NCI-H1048 (cell line): ENCODE data around the gene NTM.

Experiments
- DNase-seq: peaks from one replicate; lab custom pipeline; 2025; lab: John Stamatoyannopoulos, UW

The NTM gene

DNA sequence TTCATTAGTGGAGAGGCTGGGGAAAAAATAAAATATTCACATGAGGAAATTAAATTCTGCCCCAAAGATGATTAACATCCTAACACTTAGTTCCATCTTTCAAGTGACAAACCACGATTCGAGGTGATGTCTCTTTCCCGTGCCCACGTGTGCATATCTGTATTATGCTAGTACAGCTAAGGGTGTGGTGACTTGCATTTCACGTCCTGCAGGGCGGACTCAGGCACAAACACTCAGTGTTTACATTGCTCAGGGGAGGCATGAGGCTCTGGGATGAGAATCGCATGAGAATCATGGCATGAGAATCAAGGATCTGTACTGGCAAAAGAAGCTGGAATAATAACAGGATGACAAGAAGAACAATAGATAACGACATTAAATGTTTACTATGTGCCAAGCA is 179.4 kb downstream of the NTM start:
- no peak for DNase-seq

DNA sequence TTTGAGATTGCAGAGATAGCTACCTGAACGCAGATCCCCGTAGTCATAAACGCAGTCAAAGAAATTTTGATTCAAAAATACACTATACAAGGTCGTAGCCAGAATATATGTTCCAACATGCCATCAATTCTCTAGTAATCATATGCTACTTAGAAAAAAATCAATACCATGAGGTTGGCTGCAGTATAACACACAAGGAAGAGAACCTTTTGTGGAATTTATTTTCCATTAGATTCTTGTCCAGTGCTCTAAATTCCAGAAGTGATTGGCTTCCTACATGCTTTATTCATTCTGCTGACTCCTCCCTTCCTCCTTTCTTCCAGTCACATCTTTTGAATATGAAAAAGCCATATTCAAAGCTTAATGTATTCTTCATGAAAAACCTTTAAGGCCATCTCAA is 189.9 kb downstream of the NTM start:
- DNase-seq, result no peak

DNA sequence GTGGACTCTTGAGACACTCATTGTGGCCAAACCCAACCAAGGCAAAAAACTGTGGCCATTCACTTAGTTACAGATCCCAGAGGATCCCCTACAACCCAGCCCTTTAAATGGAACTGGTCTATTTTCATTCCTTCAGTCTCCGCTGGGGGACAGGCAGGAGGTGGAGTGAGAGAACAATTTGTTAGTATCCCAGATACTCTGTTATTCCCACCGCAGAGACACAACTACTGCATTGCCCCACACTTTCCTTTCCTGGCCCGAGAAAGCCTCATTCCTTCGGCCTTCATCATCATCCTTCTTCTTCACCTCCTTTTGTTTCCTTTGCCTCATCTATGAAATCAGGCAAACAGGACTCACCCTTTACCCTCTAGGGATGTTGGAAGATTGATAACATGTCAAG is 191.1 kb downstream of the NTM start:
- no peak for DNase-seq

DNA sequence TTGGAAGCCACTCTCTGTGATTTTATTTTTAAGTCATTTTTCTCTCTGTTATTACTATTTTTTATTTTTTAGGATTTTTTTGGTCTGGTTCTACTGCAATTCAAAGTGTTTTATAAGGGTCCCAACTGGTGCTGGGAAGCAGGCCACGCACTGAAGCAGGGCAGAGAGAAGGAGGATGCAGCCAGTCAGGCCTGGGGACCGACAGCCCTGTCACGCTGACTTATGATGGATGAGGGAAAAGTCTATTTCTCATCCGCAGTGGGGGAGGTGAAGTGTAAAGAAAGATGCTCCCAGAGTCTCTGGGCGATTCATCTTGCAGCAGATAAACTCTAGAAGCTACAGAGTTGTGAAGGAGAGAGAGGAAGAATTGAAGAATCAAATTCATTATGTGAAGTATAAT is 191.6 kb downstream of the NTM start:
- no peak for DNase-seq

DNA sequence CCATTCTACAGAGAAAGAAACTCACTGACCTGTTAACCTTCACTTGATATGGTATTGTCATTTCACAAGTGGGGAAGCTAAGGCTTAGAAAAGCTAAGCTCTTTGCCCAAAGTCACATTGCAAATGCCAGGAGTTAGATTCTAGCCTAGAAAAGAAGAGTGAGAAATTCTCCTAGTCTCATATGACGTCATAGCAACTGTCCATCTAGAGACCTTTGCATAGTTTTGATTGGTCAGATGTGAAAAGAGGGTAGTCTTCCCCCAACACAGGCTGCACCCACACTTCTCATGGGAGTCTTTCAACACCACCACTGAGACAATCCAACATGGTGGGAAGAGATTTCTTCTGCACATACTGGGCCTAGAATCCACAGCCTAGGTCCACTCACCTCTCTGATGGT is 197.9 kb downstream of the NTM start:
- DNase-seq, result no peak

DNA sequence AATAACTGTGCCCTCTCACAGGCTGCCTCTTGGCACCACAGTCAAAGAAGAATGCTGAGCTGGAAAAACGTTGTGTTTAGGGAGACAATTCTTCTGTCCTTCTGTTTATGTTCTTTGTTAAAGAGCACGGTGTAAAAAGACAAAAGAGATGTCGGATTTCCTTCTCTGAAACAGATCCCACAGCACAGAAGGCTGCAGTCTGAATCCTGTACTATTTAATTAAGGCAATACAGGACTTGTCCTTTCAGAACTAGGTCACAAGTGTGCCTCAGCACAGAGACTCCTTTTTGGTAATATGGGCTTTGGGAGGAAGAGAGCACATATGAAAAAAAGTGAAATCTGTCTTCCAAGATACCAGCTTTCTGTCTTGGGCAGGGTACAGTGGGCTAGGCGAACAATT is 201.2 kb downstream of the NTM start:
- no peak for DNase-seq

DNA sequence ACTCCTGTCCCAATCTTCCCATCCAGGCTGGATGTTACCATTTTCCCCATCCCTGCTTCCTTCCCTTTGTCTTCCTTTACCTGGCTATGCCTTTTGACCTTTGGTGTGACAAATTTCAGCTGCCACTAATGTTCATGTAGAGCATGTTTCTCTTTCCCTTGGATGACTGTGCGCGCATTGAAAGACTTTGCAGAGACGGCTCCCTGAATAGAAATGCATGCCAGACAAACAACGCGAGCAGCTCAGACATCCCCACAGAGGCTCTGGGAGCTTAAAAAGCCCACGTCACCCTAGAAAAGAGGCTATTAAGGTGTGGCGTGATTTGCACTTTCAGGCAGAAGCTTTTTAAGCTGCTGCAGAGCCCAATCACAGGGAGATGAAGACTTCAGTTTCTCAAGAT is 202.0 kb downstream of the NTM start:
- no peak for DNase-seq

DNA sequence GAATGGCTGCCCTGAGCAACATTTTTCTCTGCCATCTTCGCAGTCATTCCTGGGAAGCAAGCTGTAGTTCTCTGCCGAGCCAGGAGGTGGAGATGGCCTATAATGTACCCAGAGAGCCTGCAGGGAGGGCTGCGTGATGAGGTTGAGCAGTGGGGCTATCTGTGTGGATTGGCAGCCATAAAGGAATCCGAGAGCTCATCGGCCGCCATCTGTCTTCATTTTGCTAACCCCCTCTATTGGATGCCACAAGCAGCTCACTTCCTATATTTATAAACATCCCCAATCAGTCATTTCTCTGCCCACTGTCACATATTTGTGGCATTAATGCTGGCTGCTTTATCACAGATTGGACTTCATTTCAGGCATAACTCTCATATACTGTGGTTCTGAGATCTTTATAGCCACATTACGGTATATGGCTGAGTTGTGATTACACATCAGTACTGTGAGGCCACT is 209.5 kb downstream of the NTM start:
- no peak for DNase-seq

DNA sequence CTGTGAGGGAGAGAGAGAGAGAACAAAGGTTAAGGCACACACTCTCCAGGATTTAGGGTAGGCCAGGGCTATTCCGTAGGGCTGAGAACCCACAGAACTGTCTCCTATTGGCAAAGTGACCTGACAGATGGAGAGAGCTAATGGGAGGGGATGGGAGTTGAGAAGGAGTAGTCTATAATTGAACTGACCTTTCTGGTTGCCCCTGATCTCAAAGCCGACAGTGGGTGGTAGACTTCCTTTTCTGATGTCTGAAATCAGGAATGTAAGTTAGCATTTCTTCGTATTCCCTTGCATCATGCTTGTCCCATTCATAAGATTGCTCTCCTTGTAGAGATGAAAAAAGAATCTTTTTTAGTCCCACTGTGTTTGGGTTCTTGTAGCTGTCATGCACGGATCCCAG is 210.1 kb downstream of the NTM start:
- DNase-seq, result no peak

DNA sequence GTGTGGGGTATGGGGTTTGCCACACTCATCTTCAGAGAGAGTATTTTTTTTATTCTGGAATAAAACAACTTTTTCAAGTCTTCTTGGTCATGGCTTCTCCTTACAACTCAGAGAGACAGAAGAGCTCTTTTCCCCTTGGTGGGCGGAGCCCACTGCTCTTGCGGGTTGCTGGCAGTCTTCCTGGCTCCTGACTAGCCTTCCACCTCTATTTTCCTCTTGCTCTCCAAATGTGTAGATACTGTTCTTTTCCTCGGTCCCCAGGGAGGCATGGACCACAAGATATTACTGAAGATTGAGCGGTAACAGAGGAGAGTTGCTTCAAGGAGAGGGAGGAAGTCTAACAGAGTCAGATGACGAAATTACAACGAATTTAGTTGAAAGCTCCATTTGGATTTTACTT is 210.6 kb downstream of the NTM start:
- no peak for DNase-seq

DNA sequence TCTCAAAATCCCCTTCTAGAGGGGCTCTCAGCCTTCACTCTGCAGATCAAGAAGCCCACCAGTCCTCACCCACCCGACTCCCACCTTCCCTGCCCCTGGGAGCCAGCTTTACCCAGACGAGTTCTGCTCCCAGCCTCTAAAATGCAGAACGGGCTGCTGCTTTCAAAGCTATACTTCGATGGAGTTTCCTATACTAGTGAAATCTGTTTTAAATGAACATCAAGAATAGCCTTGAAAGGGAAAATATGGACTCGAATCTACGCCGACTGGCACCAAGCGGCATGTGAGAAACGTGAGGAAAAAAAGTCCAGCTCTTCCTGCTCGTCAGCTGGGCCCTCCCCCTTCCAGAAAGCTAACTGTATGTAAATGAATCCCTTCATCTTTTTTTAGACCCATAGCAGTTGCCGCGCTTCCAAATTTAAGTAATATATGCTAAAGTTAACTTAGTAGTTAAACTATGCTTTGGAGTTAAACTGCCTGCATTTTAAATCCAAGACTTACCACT is 211.7 kb downstream of the NTM start:
- no peak for DNase-seq

DNA sequence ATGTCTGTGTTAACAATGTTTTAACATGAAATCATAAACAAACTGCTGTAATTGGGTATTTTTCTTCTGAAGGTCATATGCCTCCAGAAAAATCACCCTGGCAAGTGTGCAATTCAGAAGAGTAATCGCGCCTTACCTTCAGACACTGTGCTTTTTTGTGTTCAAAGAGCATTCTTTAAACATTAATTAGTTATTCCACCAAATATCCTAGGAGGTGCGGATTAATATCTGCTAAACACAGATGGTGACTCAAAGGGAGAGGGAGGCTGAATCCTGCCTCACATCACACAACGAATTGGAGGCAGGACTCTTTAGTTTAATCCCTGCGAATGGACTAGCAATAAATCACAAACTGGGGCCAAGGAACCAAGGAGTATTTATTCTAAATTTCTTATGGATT is 213.0 kb downstream of the NTM start:
- no peak for DNase-seq

DNA sequence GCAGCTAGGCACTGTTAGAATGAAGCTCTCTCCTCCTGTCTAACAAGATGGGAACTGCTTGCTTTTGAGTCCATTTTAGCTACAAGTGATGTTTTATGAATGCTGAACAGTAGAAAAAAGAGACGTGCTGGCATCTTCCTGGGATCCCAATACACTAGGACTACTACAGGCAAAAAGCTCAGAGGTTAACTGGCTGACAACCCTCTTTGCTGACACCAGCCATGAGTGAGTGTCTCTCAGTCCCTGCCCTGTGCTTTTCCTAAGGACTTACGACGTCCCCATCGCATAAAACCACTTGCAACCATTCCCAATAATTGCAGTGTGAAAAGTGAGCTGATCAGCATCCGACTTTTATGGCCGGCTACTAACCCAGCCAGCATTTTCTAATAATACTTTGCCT is 213.5 kb downstream of the NTM start:
- DNase-seq, result no peak

DNA sequence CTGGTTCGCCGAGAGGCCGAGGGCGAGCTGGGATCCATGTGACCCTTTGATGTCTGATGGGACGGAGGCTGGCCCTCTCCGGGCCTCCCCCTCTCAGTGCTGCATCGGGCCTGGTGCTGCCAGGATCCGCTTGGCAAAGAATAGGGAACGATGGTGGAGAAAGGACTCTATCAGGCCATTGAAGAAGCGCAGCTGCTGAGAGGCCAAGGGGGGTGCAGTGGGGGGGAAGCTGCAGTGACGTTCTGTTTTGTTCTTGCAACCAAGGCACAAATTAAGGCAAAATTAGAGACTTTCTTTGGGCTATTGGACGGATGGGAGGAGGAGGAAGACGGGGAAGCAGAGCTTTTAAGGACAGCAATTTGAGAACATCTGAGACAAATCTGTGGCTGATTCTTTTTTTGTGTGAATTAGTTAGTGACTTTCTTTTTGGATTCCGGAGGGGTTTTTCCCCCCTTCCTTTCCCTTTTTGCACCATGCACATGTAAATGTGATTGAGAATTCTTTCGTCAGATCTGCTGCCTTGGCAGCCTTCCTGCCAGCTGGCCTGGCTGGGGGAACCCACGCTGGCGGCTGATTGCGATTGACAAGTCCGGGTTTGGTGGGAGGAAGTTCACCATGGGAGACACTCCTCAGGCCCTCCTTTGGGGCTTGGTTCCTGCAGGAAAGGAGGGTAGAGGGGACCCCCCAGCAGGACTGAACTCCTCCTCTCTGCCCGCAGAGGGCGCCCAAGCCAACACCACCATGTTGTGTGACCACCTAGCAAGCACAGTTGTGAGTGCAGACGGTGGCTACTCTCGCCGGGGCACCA is 214.6 kb downstream of the NTM start:
- no peak for DNase-seq

DNA sequence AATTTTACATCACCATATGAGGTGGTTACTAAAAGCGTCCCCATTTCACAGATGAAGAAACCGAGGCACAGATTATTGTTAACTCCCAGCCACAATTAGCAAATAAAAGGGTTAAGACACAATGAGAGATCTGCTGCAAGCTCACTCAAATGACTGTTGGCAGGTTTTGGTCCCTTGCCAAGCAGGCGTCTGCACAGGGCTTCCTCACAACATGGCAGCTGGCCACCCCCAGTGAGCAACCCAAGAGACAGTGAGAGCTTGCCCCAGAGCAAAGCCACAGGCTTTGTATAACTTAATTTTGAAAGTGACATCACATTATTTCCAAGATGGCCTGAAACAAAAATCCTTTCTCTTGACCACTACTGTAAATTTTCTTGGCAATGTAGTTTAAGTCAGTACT is 217.6 kb downstream of the NTM start:
- DNase-seq, result no peak

DNA sequence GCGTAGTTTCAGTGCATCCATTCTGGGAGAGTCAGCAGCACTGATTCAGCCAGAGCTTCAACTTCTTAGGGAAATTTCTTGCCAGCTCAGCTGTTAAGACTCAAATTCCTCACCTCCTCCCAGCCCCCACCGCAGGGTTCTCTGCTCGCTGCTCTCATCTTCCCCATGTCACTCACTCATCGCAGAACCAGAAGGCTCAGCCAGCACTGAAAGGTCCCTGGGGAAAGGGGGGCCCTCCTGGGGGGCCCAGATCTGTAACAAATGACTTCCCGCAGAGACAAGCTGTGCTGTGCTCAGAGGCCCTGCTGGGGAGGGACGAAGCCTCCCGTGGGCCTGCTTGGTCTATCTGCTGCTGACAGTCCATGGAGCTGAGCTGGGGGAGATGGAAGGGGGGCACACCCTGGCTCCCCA is 220.6 kb downstream of the NTM start:
- DNase-seq, result no peak

DNA sequence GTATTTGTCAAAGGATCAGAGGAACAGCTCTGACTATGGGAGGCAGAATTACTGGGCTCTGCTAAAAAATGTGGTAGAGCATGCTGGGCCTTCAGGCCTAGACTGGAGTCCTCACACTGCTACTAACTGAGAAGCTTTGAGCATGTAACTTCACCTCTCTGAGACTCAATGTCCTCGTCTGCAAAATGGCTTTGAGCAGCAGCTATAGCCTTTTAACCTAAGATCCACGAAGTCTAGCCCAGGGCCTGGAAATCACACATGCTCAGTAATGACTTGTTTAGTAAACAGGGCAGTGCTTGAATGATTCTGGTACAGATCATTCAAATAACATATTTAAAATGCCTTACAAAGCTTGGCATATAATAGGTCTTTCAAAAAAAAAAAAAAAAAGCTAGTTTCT is 221.7 kb downstream of the NTM start:
- DNase-seq, result no peak

DNA sequence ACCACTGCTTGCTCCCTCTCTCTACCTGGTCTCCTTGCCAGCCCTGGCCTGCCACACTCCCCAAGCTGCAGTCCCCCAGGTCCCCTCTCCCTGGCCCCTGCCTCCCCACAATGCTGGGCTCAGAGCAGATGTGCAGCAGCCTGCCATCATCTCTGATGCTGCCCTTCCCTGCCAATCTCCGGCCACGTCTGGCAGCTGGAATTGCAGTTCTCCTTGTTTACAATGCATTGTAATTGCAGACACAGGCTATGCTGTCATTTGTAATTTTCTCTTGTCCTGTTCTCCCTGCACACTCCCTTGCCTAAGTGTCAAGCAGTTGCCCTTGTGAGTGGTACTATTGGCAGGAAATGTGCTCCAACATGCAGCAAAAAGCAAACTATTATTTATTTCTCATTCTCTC is 222.3 kb downstream of the NTM start:
- DNase-seq, result no peak

DNA sequence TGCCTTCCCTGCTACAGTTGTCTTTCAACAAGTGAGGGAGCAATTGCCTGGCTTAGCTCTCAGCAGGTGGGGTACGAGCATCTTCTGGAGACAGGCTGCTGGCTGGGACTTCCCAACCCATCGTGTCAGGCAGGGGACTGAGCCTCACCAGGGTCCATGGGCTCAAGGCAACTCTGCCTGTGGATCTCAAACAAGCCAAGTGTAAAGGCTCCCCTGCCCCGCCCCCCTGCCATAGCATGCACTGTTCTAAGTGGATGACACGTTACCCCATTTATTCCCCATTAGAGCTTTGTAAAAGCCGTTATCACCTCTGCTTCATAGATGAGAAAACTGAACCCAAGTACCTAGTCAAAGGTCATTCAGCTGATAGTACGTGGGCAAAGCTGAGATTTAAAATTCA is 222.9 kb downstream of the NTM start:
- DNase-seq, result no peak

DNA sequence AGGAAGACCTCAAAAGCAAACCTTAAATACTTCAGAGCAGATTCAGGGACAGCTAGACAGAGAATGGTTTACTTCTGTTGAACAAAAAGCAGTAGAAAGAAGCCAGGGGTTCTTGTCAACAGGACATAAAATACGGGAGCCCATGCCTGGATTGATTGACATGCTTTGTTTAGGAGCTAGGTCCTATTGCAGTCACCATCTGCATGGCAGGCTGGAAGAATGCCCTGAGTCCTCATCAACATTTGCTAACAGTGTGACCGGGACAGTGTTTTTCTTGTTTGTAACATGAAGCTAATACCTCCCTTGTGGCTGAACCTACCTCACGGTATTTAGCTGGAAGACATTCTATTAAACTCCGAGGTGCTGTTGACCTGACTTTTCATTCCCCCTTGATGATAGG is 225.4 kb downstream of the NTM start:
- no peak for DNase-seq

DNA sequence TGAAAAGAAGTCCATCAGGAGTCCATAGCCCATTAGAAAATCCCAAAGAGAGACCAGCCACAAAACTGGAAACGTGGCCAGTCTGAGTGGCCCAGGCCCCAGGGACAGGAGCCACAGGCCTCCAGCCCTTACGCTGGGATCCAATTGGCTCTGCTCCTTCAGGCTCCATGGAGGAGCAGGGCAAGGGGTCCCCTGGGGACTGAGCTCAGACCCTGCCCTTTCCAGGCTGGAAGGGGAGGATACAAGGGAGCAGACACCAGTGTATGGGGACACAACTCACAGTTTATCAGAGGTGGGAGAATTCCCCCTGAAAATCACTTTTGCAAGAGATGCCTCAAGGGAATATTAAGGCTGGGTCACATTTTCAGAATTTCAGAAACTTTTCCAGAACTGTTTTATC is 227.5 kb downstream of the NTM start:
- no peak for DNase-seq

DNA sequence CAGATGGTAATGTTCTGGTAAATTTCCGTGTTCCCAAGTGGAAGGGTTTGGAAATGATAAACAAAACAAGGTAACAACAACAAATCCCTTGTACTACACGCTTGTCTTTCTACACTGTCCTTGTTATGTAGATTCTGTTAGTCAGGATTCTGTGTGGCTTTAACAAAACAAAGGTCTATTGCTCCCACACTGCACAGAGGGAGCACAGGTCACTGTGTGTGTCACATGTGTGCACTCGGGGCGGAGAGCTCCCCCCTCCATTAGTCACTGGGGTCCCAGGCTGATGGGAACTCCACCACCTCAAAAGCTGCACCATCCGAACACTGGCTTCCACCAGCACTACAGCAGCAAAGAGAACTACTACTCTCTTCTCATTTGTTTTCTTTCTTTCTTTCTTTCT is 227.9 kb downstream of the NTM start:
- no peak for DNase-seq

DNA sequence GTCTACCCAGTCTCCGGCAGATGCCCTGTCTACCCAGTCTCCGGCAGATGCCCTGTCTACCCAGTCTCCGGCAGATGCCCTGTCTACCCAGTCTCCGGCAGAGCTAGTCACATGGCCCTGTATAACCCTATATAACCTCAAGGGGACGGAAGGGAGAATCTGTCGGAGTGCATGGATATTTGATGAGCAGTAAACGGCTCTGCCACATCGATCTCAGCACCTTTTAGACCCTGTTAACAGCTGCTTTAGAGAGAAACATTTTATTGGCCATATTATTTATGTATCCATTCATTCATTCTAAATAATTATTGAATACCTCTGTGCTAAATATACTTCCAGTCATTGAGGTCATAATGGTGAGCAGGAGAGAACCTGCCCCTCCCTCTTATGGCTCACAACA is 228.9 kb downstream of the NTM start:
- DNase-seq, result no peak

DNA sequence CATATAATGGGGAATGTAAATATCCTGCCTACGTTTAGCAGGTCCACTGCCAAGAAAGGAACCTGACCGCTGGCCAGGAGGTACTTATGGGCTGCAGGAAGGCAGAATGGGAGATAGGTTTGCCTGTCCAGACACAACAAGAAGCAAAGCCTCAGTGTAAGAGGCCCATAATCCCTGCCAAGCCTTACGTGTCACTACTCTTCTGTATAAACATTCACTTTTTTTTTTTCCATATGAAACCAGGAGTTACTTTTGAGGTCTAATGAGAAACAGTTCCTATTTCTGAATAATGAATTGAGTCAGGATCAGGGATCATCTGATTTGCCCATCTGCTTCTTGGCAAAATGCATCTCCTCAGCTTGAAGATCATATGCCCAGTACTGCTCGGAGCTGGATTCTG is 230.2 kb downstream of the NTM start:
- no peak for DNase-seq
